Measurements from ENCODE around the gene SLC25A22. TPM values are rescaled to one million over a fixed set of nuclear protein-coding genes. Genes with fewer than 3 reads are reported as not detected.

The SLC25A22 gene
- total and polyA plus RNA-seq, 9 of the 15 experiments (the other 6 are each of a cell fraction or from before 2014, with no cell fraction given): 0.41 to 55.4 (median 11.4) TPM

DNA sequence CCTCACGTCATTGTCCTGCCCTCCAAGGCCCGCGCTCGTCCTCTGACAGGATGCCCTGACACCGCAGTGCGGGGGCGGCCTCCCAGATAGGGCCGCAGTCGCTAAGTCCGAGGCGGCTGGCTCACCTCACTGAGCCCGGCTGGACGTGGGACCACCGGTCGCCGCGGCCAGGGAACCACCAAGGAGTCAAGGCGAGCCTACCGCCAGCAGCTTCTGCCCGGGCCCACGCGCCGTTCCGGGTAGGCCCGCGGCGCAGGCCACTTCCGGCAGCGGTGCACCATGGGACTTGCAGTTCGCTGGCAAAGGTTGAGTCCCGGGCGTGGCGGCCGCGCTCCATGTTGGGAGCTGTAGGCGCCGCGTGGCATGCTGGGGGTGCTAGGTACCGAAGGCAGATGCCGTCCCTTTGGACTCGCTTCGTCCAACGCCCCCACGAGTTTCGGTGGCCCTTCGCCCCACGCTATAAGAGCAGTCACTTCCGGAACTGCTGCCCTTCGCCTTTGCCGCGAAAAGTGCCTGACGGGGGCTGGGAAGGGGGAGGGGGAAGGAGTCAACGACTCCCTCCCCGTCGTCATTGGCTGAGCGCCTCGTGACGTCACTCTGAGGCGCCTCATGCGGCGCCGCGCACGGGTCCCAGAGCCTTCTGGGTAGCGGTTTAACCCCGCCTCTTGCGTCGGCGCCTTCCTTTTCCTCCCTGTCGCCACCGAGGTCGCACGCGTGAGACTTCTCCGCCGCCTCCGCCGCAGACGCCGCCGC, 11.4 kb upstream of the SLC25A22 start, which contains the start of gene RPLP2 (continued):
- TF ChIP-seq THRB (CRISPR knock-in tag; conservative IDR thresholded peaks at IDR 0.05) (0 out of 2 replicates have a peak, but pooled peaks have one; percentile 11), ZNF121 (CRISPR knock-in tag; conservative IDR thresholded peaks at IDR 0.05) (no peak), SMC3 (conservative IDR thresholded peaks at IDR 0.05; ENCODE audit: insufficient read depth, low read depth, low read length) (0 out of 2 replicates have a peak, but pooled peaks have one; percentile 6), MCM2 (IDR thresholded peaks at IDR 0.05; ENCODE audit: low read depth) (no peak), ARID1B (IDR thresholded peaks at IDR 0.05) (peak; percentile 41), ZNF444 (CRISPR knock-in tag; IDR thresholded peaks at IDR 0.05) (peak; percentile 93), TAF9B (IDR thresholded peaks at IDR 0.05; ENCODE audit: partially characterized antibody) (peak; percentile 72), CBFB (CRISPR knock-in tag; IDR thresholded peaks at IDR 0.05) (peak; percentile 94), SLC30A9 (CRISPR knock-in tag; IDR thresholded peaks at IDR 0.05) (no peak), ZBTB9 (CRISPR knock-in tag; IDR thresholded peaks at IDR 0.05) (peak; percentile 43; the same call in 1 of the 2 replicates), SIN3A (IDR thresholded peaks at IDR 0.05; ENCODE audit: borderline replicate concordance in 2 of 2, control insufficient read depth in 1 of 2, low read depth in 2 of 2, low read length in 2 of 2) (peak; percentile 84 to 92; a peak in 3 of 4 replicates), HMG20B (CRISPR knock-in tag; IDR thresholded peaks at IDR 0.05) (no peak), ATF1 (CRISPR knock-in tag; IDR thresholded peaks at IDR 0.05) (peak; percentile 98), ATF1 (tag; IDR thresholded peaks at IDR 0.05) (peak; percentile 100), JUND (IDR thresholded peaks at IDR 0.05; ENCODE audit: borderline replicate concordance, low read depth, low read length) (peak; percentile 76), JUND (tag; IDR thresholded peaks at IDR 0.05; ENCODE audit: borderline replicate concordance, low read depth, low read length) (no peak; the same call in 1 of the 3 replicates)
- TF ChIP-seq, protein P1, sequence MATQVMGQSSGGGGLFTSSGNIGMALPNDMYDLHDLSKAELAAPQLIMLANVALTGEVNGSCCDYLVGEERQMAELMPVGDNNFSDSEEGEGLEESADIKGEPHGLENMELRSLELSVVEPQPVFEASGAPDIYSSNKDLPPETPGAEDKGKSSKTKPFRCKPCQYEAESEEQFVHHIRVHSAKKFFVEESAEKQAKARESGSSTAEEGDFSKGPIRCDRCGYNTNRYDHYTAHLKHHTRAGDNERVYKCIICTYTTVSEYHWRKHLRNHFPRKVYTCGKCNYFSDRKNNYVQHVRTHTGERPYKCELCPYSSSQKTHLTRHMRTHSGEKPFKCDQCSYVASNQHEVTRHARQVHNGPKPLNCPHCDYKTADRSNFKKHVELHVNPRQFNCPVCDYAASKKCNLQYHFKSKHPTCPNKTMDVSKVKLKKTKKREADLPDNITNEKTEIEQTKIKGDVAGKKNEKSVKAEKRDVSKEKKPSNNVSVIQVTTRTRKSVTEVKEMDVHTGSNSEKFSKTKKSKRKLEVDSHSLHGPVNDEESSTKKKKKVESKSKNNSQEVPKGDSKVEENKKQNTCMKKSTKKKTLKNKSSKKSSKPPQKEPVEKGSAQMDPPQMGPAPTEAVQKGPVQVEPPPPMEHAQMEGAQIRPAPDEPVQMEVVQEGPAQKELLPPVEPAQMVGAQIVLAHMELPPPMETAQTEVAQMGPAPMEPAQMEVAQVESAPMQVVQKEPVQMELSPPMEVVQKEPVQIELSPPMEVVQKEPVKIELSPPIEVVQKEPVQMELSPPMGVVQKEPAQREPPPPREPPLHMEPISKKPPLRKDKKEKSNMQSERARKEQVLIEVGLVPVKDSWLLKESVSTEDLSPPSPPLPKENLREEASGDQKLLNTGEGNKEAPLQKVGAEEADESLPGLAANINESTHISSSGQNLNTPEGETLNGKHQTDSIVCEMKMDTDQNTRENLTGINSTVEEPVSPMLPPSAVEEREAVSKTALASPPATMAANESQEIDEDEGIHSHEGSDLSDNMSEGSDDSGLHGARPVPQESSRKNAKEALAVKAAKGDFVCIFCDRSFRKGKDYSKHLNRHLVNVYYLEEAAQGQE (IDR thresholded peaks at IDR 0.05; ENCODE audit: borderline replicate concordance): no peak
- TF ChIP-seq, protein P1 (CRISPR knock-in tag; IDR thresholded peaks at IDR 0.05; ENCODE audit: low read depth): peak; percentile 71; the same call in 1 of the 2 replicates

Data from K562 (cell line).